ENCODE data around the gene MYOM3. TPM values are rescaled to one million over a fixed set of nuclear protein-coding genes. Genes with fewer than 3 reads are reported as not detected.

Gene MYOM3
- total RNA-seq (2022; extraction: Qiagen RNA extraction) = 6.0 to 9.1 TPM (median 7.1 TPM) in 5 replicates

DNA sequence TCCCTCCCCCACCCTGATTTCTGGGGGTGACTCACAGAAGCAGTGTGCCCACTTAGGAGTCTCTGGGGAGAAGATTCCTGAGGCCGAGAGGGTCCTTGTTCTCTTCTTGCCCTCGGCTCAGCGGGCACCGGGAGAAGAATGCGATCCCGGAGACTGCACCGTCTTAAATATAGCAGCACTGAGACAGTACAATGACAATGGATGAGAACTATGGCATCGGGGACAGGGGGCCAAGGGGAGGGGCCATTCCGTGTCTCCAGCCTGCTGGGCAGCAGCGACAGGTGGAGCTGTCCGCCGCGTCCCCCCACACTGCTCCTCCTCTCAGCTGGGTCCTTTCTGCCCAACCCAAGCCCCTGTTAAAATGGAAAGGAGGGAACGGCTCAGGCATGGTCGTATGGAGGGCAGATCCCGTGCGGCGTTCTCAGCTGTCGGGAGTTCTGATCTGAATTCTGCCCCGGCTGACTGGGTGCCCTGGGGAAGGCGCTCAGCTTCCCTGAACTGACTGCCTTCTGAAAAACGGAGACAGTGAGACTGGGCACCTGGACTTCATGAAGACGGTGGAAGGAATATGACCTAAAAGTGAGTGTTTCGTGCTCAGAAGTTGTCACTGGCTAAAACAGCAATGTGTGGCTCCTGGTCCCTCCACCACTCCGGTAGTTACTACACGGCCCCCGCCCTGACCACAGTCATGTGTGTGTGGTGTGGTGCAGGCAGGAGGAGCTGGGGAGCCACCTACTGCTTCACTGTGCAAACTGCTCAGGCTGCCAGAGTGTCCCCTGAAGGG is at the start of gene MYOM3:
Gene MYOM3 (minus strand): TSS at position 140 of the 784 bp plus-strand sequence. CDS start 3,499 bp downstream, outside the sequence.

DNA sequence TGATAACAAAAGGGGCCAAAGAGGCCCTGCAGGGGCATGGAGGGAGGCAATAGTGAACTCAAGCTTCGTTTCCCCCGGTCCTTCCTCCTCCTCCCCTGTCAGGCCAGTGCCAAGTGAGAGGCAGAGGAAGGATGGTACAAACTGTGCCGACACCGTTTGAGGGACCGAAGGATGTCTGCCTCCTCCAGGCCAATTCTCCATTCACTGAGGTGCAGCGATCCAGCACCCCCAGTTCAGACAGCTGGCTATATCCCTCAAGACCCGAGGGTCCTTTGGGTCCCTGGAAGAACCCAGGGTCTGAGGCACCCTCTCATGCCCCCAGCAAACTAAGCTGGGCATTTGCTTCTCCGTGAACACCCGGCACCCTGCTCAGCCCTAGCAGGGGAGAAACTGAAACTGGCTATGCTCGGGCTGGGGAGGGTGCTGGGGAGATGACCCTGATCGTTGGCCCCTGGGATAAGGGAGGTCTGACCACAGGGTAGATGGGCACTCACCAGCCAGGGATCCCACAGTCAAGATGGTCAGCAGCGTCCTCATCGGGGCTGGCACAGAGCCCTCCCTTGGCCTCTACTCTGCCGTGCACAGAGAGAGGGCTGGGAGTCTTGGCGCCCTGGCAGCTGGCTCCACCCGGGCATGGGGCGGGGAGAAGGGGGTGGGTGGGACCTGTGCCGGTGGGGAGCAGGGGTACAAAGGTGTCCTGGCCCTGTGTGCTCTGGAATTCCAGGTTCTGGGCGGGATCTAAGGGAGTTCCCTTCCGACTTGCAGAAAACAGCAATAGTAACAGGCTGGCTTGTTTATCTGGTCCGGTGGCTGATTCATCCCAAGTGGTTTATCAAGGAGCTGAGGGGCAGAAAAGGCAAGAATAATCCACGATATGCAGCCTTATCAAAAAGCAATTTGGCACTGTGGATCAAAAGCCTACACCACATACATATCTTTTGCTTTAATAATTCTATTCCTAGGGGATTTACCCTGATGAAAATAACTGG is 30.9 kb upstream of the MYOM3 start, which contains the start of gene IL22RA1:
Gene IL22RA1 (minus strand): TSS at position 595 of the 989 bp plus-strand sequence. CDS start 58 bp downstream, at position 537.

Other genes with a start within 250 kb of the MYOM3 start
- 8.5 to 11.4 TPM (median 10.1 TPM) in 5 replicates for gene FUCA1, start 243.8 kb downstream of the MYOM3 start, total RNA-seq (2022; extraction: Qiagen RNA extraction)
- gene CNR2, start 198.8 kb downstream of the MYOM3 start, total RNA-seq (2022; extraction: Qiagen RNA extraction) = 0.02 TPM in 1 of 5 replicates, not detected in the others
- gene PNRC2, start 152.3 kb downstream of the MYOM3 start, total RNA-seq (2022; extraction: Qiagen RNA extraction) = 29.7 to 39.8 TPM (median 36.7 TPM) in 5 replicates
- 84.3 to 100 TPM (median 95.9 TPM) in 5 replicates for gene SRSF10, start 131.8 kb downstream of the MYOM3 start, total RNA-seq (2022; extraction: Qiagen RNA extraction)
- 6.5 to 10.0 TPM (median 9.5 TPM) in 5 replicates for gene IL22RA1, start 31.0 kb upstream of the MYOM3 start, total RNA-seq (2022; extraction: Qiagen RNA extraction)
- gene IFNLR1, start 75.2 kb upstream of the MYOM3 start, total RNA-seq (2022; extraction: Qiagen RNA extraction) = 0.88 to 1.3 TPM (median 1.0 TPM) in 5 replicates
- 0.89 to 1.2 TPM (median 1.0 TPM) in 5 replicates for gene GRHL3, start 207.2 kb upstream of the MYOM3 start, total RNA-seq (2022; extraction: Qiagen RNA extraction)